ENCODE results near the gene NFATC3.

DNA sequence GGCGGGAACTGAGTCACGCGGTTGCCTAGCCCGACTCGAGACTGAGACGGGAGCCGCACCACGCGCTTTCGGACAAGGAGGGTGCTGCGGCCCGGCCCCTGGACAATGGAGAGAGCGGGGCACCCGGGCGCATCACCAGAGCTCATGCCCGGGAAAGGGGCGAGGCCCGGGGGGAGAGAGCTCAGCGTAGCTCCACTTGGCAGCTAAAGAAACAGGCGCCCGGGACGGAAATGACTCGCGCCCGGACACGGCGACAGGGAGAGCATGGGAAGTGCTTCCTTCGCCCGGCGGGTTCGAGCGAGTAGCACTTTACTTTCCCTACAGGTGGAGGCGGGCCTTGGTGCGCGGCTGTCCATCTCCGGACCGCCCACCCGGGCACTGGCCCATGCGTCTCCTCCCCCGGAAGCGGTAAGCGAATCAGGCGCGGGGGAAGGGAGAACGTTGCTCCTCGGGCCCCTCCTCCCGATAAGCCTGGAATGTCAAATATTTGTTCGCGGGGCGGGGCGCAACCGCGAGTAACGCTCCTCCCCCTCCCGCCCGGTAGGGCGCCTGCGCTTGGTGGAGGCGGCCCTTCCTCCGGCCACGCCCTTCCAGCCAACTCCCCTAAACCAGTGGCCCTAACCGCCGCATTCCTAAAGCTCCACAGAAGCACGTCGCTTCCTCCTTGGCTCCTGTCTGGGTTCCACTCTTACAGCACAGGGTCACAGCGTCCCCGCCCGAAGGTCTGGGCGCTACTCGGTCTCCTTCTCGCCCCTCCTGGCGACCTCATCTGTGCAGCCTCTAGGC, 152.3 kb downstream of the NFATC3 start:
- TF ChIP-seq, protein P1, sequence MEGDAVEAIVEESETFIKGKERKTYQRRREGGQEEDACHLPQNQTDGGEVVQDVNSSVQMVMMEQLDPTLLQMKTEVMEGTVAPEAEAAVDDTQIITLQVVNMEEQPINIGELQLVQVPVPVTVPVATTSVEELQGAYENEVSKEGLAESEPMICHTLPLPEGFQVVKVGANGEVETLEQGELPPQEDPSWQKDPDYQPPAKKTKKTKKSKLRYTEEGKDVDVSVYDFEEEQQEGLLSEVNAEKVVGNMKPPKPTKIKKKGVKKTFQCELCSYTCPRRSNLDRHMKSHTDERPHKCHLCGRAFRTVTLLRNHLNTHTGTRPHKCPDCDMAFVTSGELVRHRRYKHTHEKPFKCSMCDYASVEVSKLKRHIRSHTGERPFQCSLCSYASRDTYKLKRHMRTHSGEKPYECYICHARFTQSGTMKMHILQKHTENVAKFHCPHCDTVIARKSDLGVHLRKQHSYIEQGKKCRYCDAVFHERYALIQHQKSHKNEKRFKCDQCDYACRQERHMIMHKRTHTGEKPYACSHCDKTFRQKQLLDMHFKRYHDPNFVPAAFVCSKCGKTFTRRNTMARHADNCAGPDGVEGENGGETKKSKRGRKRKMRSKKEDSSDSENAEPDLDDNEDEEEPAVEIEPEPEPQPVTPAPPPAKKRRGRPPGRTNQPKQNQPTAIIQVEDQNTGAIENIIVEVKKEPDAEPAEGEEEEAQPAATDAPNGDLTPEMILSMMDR (IDR thresholded peaks at IDR 0.05): peak in 2 of 7 experiments; percentile 12 to 26
- TF ChIP-seq POLR2A (IDR thresholded peaks at IDR 0.05): peak; percentile 83 to 97 (median 97)

All from body of pancreas (tissue), 4 donors.